Upper lobe of left lung (tissue), 4 donors: ENCODE data around the gene TP53TG5.

Experiments used
- EP300 ChIP-seq, 4 donors: sonication (generic); formaldehyde crosslinking; IDR thresholded peaks; one replicate each; pipeline ENCODE4 v1.5.1; 2017; ENCODE audit warnings: antibody characterized with exemption in 4 of 4, control low read depth in 2 of 4
- POLR2A ChIP-seq, 4 donors: fragments of 450-650 bp; IDR thresholded peaks; one replicate each; pipeline ENCODE4 v1.5.1; 2016 to 2017; ENCODE audit warnings: antibody characterized with exemption in 4 of 4, mild to moderate bottlenecking in 2 of 4
- POLR2AphosphoS5 ChIP-seq, 2 donors: sonication (generic); formaldehyde crosslinking; IDR thresholded peaks; one replicate each; pipeline ENCODE4 v1.5.1; 2017; ENCODE audit warnings: antibody characterized with exemption in 2 of 2
- TF ChIP-seq, protein P1 (sequence below), 6 experiments: fragments of 450-650 bp in 4 of 6; fragments of 200-600 bp in 2 of 6; sonication (generic) in 2 of 6; IDR thresholded peaks; one replicate each; pipeline ENCODE4 v1.5.1; 2016 to 2019; ENCODE audit warnings: antibody characterized with exemption in 6 of 6

- TF ChIP-seq POLR2A (IDR thresholded peaks at IDR 0.05) (peak in 1 of 4 donors; percentile 13), EP300 (IDR thresholded peaks at IDR 0.05) (no peak), POLR2AphosphoS5 (IDR thresholded peaks at IDR 0.05) (peak in 1 of 2 donors; percentile 36)
- TF ChIP-seq, protein P1, sequence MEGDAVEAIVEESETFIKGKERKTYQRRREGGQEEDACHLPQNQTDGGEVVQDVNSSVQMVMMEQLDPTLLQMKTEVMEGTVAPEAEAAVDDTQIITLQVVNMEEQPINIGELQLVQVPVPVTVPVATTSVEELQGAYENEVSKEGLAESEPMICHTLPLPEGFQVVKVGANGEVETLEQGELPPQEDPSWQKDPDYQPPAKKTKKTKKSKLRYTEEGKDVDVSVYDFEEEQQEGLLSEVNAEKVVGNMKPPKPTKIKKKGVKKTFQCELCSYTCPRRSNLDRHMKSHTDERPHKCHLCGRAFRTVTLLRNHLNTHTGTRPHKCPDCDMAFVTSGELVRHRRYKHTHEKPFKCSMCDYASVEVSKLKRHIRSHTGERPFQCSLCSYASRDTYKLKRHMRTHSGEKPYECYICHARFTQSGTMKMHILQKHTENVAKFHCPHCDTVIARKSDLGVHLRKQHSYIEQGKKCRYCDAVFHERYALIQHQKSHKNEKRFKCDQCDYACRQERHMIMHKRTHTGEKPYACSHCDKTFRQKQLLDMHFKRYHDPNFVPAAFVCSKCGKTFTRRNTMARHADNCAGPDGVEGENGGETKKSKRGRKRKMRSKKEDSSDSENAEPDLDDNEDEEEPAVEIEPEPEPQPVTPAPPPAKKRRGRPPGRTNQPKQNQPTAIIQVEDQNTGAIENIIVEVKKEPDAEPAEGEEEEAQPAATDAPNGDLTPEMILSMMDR (IDR thresholded peaks at IDR 0.05): no peak
Observed at GRCh38 chr20:45346291-45346718, 31.8 kb downstream of the TP53TG5 start.
